Calu3 (cell line): ENCODE measurements around the gene ZNF891. TPM values are rescaled to one million over a fixed set of nuclear protein-coding genes. Genes with fewer than 3 reads are reported as not detected.
A peak's percentile ranks its signal among the peaks of the same experiment; 100 is the strongest.

ENCODE experiments used
- BruUV-seq: library from RNA; stranded (reverse); fragments of 400-500 nt; replicated peaks from 2 replicates; lab custom pipeline; 2021; lab: Mats Ljungman, UMichigan
- CTCF ChIA-PET: fragments of 300-600 bp; sonication (Branson Sonifier 250); formaldehyde crosslinking; loops from one replicate; lab custom pipeline; 2022; ENCODE audit warnings: antibody characterized with exemption; lab: Charles Lee
- DNase-seq: peaks from one replicate; pipeline ENCODE4 v3.0.0; 2022
- H3K27ac Mint-ChIP-seq: one replicate; pipeline ENCODE4 v1.8.0; 2022; ENCODE audit warnings: mixed read lengths; ENCODE audit not compliant: unreplicated experiment
- H3K27me3 Mint-ChIP-seq: one replicate; pipeline ENCODE4 v1.8.0; 2022; ENCODE audit warnings: mixed read lengths; ENCODE audit not compliant: unreplicated experiment
- H3K36me3 Mint-ChIP-seq: one replicate; pipeline ENCODE4 v1.8.0; 2022; ENCODE audit warnings: mild to moderate bottlenecking, moderate library complexity, mixed read lengths; ENCODE audit not compliant: insufficient read depth, unreplicated experiment
- H3K4me1 Mint-ChIP-seq: one replicate; pipeline ENCODE4 v1.8.0; 2022; ENCODE audit warnings: mild to moderate bottlenecking, low read depth, mixed read lengths; ENCODE audit not compliant: unreplicated experiment
- H3K4me3 Mint-ChIP-seq: one replicate; pipeline ENCODE4 v1.8.0; 2022; ENCODE audit warnings: mild to moderate bottlenecking, low read depth, moderate library complexity, mixed read lengths; ENCODE audit not compliant: unreplicated experiment
- H3K9me3 Mint-ChIP-seq: one replicate; pipeline ENCODE4 v1.8.0; 2022; ENCODE audit warnings: low read depth, mixed read lengths; ENCODE audit not compliant: unreplicated experiment
- CTCF ChIP-seq: fragments of 200-600 bp; IDR thresholded peaks from one replicate; pipeline ENCODE4 v1.8.0; 2022; ENCODE audit warnings: antibody characterized with exemption; ENCODE audit not compliant: unreplicated experiment
- intact Hi-C: fragments of 100-400 bp; cut with micrococcal nuclease; formaldehyde crosslinking; loops from one replicate; pipeline ENCODE4 v1.10.0; 2022; ENCODE audit not compliant: unreplicated experiment
- total RNA-seq: library from RNA; stranded (reverse); gene quantifications from 2 replicates; pipeline ENCODE4 v1.2.3, GENCODE V29; 2022

The ZNF891 gene
- total RNA-seq, 1 experiment from 2014 or later: 4.8 TPM

- BruUV-seq: no TSS peak
- Mint-ChIP-seq H3K9me3 (peaks cover 51% of the 10 kb centered on the region), H3K27ac (no peak overlapping the region), H3K4me3 (no peak overlapping the region), H3K4me1 (no peaks in the 10 kb centered on the region), H3K36me3 (peaks cover 39% of the 10 kb centered on the region), H3K27me3 (no peaks in the 10 kb centered on the region)
- DNase-seq: no peak
- intact Hi-C loops: no loop called here
- CTCF ChIA-PET: no interaction called here
- TF ChIP-seq CTCF: no peak
These were observed 26.1 kb upstream of the ZNF891 start for GRCh38 chr12:133156125-133156690.

- Mint-ChIP-seq H3K27ac (no peak overlapping the region), H3K4me1 (no peaks in the 10 kb centered on the region), H3K4me3 (no peak overlapping the region), H3K9me3 (peaks cover 29% of the 10 kb centered on the region), H3K27me3 (no peaks in the 10 kb centered on the region), H3K36me3 (peaks cover 43% of the 10 kb centered on the region)
- CTCF ChIA-PET: no interaction called here
- intact Hi-C loops: no loop called here
- no TSS peak for BruUV-seq
- no peak for TF ChIP-seq CTCF
- DNase-seq: no peak
These were observed 15.9 kb upstream of the ZNF891 start for GRCh38 chr12:133145981-133146380.

- DNase-seq: no peak
- Mint-ChIP-seq H3K36me3 (peaks cover 21% of the 10 kb centered on the region), H3K4me1 (peaks cover 8% of the 10 kb centered on the region), H3K9me3 (peaks cover 38% of the 10 kb centered on the region), H3K4me3 (no peak overlapping the region), H3K27me3 (no peaks in the 10 kb centered on the region), H3K27ac (no peak overlapping the region)
- CTCF ChIA-PET: no interaction called here
- BruUV-seq: no TSS peak
- TF ChIP-seq CTCF: no peak
- intact Hi-C loops: no loop called here
These were observed 5.7 kb upstream of the ZNF891 start for GRCh38 chr12:133135747-133136146.

GRCh38 chr12:133130808-133131128 lies 694 bp upstream of the ZNF891 start:
- BruUV-seq: TSS peak; percentile 80
- Mint-ChIP-seq H3K4me1 (peaks cover 8% of the 10 kb centered on the region), H3K4me3 (peak overlapping the region; percentile 100), H3K27ac (peak overlapping the region; percentile 95), H3K9me3 (peaks cover 22% of the 10 kb centered on the region), H3K36me3 (peaks cover 47% of the 10 kb centered on the region), H3K27me3 (no peaks in the 10 kb centered on the region)
- TF ChIP-seq CTCF: no peak
- CTCF ChIA-PET: interaction anchor here (1.1 to 1.9 kb wide), 3 partner anchors 50 to 302 kb away, joined by 3 to 6 read pairs (median 3); partner anchors contain the start of genes GOLGA3 and ZNF268
- no peak for DNase-seq
- intact Hi-C loops: loop anchor here (2.0 to 5.0 kb wide), 2 partner anchors 47 to 50 kb away; partner anchors contain the start of gene ZNF140
